Hypothalamus (tissue), 51 donors: ENCODE data around the gene ULK4.
"Not testable (repeated sequence)": the region's sequence is repeated elsewhere in the genome, so short reads cannot be mapped to it uniquely, and the experiment has no call there.

ENCODE experiments used
- DNase-seq, 51 donors: peaks; one replicate each; lab custom pipeline; 2025; lab: John Stamatoyannopoulos, UW

The ULK4 gene

DNA sequence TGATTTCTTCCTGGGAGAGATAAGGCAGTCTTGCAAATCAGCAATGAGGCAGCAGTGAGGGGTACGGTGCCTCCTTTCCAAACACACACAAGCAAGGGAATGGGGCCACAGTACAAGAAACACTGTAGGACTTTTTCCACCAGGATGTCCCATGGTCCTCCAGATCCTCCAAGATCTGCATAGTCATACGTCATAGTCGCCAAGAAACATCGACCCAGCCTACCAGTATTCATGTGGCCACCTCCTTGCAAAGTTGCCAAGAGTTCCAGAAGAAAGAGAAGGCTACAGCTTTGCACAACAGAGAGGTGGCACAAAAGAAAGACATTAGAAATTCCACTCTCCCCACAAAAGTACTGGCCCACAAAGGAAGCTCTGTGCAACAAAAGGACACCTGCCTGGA lies 504.7 kb downstream of the ULK4 start:
- no peak for DNase-seq

GRCh38 chr3:41456162-41456561 lies 505.7 kb downstream of the ULK4 start:
- DNase-seq: no peak

GRCh38 chr3:41453618-41454017 lies 508.3 kb downstream of the ULK4 start:
- DNase-seq: not testable (repeated sequence)

DNA sequence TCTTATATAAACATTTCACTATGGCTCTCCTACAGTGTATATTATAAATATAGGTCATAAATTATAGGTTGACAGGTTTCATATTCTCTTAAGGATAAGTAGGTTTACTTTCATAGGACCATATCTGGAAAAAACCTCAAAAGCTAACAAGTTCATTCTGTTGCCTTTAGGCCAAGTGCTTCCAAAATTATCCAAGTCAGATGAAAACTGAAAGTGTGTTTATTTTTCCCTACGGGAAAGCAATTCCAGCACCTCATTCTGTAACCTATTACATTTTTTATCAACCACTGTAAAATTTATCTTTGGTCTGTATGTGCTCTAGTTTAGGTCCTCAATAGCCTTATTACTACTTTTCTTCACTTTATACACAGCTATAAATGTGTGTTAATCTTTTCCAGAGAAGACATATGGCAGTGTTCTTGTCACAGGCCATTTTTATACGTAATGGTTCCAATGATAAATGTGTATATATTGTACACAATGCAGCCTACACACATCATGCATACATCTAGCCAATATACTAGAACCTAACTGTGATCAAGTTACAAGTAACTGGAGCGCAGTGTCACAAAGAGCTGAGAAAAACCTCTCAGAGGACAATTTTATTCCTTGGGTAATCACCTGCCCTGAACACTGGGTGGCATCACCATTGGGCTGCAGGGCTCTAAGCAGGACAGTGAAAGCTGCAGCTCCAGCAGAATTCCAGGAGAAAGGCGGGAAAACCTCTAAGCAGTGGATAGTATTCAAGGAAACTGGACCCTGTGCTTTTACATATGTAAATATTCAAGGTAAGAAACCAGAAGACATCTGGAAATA lies 511.3 kb downstream of the ULK4 start:
- no peak for DNase-seq

- DNase-seq: no peak
These were observed 513.5 kb downstream of the ULK4 start for GRCh38 chr3:41448396-41448795.

GRCh38 chr3:41447701-41448100 lies 514.2 kb downstream of the ULK4 start:
- DNase-seq: no peak

DNA sequence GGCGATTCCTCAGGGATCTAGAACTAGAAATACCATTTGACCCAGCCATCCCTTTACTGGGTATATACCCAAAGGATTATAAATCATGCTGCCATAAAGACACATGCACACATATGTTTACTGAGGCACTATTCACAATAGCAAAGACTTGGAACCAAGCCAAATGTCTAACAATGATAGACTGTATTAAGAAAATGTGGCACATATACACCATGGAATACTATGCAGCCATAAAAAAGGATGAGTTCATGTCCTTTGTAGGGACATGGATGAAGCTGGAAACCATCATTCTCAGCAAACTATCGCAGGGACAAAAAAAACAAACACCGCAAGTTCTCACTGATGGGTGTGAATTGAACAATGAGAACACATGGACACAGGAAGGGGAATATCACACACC lies 515.6 kb downstream of the ULK4 start:
- DNase-seq: not testable (repeated sequence)

DNA sequence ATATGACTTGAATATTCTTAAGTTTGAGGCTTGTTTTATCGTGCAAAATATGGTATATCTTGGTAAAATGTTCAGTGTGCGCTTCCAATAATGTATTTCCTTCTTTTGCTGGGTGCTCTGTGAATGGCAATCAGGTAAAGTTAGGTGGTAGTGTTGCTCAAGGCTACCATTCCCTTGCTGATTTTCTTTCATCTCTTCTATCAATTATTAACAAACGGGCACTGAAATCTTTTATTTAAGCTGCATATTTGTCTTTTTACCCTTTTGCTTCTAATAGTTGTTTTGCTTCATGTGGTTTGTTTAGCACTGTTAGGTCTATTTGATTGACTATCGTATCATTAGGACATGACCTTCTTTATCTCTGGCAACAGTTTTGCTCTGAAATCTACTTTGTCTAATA lies 520.3 kb downstream of the ULK4 start:
- DNase-seq: no peak

- no peak for DNase-seq
These were observed 520.8 kb downstream of the ULK4 start for GRCh38 chr3:41441139-41441538.

GRCh38 chr3:41436983-41437382 lies 524.9 kb downstream of the ULK4 start:
- DNase-seq: no peak

DNA sequence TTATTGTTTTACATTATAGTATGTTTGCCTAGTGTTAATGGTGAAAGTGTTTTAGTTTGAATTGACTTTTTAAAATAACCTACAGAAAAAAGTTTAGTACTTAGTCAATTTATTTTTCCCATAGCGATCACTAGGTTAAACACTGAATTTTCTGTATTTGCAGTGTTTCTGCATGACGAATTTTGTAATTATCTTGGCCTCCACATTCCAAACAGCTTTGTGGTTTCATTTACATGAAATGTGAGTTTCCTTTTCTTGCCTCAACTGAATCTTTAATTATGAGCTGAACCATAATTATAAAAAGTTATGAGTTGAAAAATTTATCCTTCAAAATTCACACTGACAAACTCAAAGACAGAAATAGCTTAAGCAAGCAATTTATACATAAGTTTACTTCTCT lies 527.1 kb downstream of the ULK4 start:
- no peak for DNase-seq

- no peak for DNase-seq
These were observed 530.5 kb downstream of the ULK4 start for GRCh38 chr3:41431386-41431785.

DNA sequence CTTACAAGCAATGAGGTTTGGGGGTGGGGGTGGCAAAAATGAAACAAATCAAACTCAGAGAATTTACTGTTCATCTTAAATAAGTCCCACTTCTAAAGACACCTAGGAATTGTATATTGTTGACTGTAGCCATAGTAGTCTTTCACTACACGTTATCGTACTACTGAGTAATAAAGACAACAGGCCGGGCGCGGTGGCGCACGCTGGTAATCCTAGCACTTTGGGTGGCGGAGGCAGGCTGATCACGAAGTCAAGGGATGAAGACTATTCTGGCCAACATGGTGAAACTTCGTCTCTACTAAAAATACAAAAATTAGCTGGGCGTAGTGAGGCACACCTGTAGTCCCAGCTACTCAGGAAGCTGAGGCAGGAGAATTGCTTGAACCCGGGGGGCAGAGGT lies 531.0 kb downstream of the ULK4 start:
- DNase-seq: no peak

- DNase-seq: no peak
These were observed 531.5 kb downstream of the ULK4 start for GRCh38 chr3:41430391-41430790.

DNA sequence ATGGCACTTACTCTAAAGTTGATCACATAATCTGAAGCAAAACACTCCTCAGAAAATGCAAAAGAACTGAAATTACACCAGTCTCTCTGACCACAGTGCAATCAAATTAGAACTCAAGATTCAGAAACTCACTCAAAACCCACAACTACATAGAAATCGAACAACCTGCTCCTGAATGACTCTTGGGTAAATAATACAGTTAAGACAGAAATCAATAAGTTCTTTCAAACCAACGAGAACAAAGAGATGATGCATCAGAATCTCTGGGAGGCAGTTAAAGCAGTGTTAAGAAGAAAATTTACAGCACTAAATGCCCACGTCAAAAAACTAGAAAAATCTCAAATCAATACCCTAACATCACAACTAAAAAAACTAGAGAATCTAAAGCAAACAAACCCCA lies 535.4 kb downstream of the ULK4 start:
- no peak for DNase-seq

- DNase-seq: no peak
These were observed 537.2 kb downstream of the ULK4 start for GRCh38 chr3:41424543-41425300.

GRCh38 chr3:41419809-41420208 lies 542.1 kb downstream of the ULK4 start:
- DNase-seq: no peak

GRCh38 chr3:41418961-41419691 lies 542.8 kb downstream of the ULK4 start:
- DNase-seq: no peak

GRCh38 chr3:41417574-41417973 lies 544.3 kb downstream of the ULK4 start:
- DNase-seq: no peak

DNA sequence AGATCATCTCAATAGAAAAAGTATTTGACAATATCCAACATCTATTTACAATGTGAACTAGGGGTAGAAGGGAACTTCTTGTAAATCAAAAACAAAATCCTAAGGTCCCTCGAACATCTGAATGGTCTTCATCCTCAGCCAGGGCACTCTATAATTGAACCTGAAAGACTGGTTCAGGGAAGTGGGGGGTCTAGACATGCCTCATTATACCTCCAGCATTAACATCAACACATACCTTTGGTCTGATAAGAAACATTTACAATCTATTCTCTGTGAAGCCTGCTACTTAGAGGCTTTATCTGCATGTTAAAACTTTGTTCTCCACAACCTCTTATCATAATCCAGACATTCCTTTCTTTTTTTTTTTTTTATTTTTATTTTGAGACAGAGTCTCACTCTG lies 550.8 kb downstream of the ULK4 start:
- no peak for DNase-seq

DNA sequence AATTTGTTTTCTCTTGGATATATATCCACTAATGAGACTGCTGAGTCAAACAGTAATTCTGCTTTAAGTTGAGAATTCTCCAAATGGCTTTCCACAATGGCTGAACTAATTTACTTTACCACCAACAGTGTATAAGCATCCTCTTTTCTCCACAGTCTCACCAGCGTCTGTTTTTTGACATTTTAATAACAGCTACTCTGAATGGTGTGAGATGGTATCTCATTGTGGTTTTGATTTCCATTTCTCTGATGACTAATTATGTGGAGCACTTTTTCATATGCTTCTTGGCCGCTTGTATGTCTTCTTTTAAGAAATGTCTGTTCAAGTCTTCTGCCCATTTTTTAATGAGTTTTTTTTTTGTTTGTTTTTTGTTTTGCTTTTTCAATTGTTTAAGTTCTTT lies 556.4 kb downstream of the ULK4 start:
- DNase-seq: no peak

- DNase-seq: no peak
These were observed 557.3 kb downstream of the ULK4 start for GRCh38 chr3:41404582-41404981.
